HepG2 (cell line): ENCODE measurements around the gene LAP3. TPM values are rescaled to one million over a fixed set of nuclear protein-coding genes. Genes with fewer than 3 reads are reported as not detected.

Experiments used
- ARNTL ChIP-seq: sonication (generic); formaldehyde crosslinking; IDR thresholded peaks from 2 replicates; pipeline ENCODE4 v1.4.0; 2020; ENCODE audit warnings: mild to moderate bottlenecking, missing genetic modification reagents
- HIVEP1 ChIP-seq: sonication (generic); formaldehyde crosslinking; IDR thresholded peaks from 2 replicates; pipeline ENCODE4 v1.4.0; 2020; ENCODE audit warnings: mild to moderate bottlenecking, missing genetic modification reagents
- NR2C2 ChIP-seq: sonication (generic); formaldehyde crosslinking; IDR thresholded peaks from 2 replicates; pipeline ENCODE4 v1.4.0; 2020; ENCODE audit warnings: missing genetic modification reagents, mild to moderate bottlenecking, moderate library complexity, borderline replicate concordance
- ZNF205 ChIP-seq: IDR thresholded peaks from 2 replicates; pipeline ENCODE4 v1.6.1; 2018; ENCODE audit warnings: missing biosample characterization, missing genetic modification reagents
- polyA plus RNA-seq, 8 experiments: library from polyadenylated mRNA; depleted of rRNA in 3 of 8; stranded (reverse) in 7 of 8; unstranded in 1 of 8; fragments of >200 nt; fragmentation: Illumina TruSeq in 4 of 8; extraction: Trizol in 4 of 8; gene quantifications; 2 replicates each; pipeline versions ENCODE4 v1.2.1 to v1.2.3, GENCODE V29; 2011 to 2016; ENCODE audit warnings: low read depth in 4 of 8, missing spikeins in 1 of 8, mixed read lengths in 1 of 8; ENCODE audit not compliant: insufficient read depth in 1 of 8
- total RNA-seq, 5 experiments: library from RNA; depleted of rRNA; stranded (reverse); fragments of >200 nt; fragmentation: Illumina TruSeq; extraction: Trizol; gene quantifications; 2 replicates each; pipeline ENCODE4 v1.2.3, GENCODE V29; 2016; ENCODE audit warnings: low read depth in 1 of 5
- TF ChIP-seq, protein P1 (sequence below), 2 experiments: sonication (generic) in 1 of 2; formaldehyde crosslinking in 1 of 2; IDR thresholded peaks; 2 replicates each; pipeline versions ENCODE4 v1.5.1 to v1.6.1; 2011 to 2020; ENCODE audit warnings: borderline replicate concordance in 1 of 2, low read depth in 1 of 2, low read length in 1 of 2, mild to moderate bottlenecking in 1 of 2, missing genetic modification reagents in 1 of 2, moderate library complexity in 1 of 2
- TF ChIP-seq, protein P2 (sequence below): sonication (generic); formaldehyde crosslinking; IDR thresholded peaks from 2 replicates; pipeline ENCODE4 v1.5.0; 2020; ENCODE audit warnings: mild to moderate bottlenecking, missing genetic modification reagents, borderline replicate concordance
- TF ChIP-seq, protein P3 (sequence below): IDR thresholded peaks from 2 replicates; pipeline ENCODE4 v1.6.1; 2016; ENCODE audit warnings: control low read depth
- TF ChIP-seq, protein P4 (sequence below): sonication (generic); formaldehyde crosslinking; IDR thresholded peaks from 2 replicates; pipeline ENCODE4 v1.4.0; 2020; ENCODE audit warnings: mild to moderate bottlenecking, missing genetic modification reagents
- TF ChIP-seq, protein P5 (sequence below): sonication (generic); formaldehyde crosslinking; IDR thresholded peaks from 2 replicates; pipeline ENCODE4 v1.4.0; 2020; ENCODE audit warnings: missing genetic modification reagents

LAP3 gene
- total and polyA plus RNA-seq, 2 of the 13 experiments (the other 11 are each of a cell fraction or from before 2014, with no cell fraction given) = 106 to 125 TPM

DNA sequence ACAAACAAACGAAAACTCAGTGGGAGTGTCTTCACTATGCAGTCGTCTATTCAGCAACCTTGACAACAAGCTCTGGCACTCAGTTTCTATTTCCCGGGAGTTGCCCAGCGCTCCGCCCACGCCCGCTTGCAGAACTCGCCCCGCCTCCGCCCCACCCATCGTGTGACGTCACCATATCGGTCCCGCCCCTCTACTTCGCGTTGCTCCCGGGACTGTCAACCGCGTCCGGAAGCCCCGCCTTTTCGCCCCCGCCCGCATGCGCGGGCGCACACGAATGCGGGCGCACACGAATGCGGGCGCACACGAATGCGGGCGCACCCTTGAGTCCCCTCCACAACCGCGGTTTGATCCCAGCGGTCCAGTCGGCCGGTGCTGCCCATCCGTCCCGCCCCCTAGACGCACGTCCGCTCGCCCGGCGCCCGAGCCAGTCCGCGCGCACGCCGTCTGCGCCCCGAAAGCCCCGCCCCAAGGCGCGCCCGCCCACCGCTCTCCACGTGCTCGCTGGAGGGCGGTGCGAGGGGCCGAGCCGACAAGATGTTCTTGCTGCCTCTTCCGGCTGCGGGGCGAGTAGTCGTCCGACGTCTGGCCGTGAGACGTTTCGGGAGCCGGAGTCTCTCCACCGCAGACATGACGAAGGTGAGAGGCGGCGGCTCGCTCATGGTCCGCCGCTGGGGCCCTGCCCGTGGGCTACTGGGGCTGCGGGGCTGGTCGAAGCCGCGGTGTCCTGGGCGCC, at the start of gene LAP3 (continued):
- TF ChIP-seq, protein P1, sequence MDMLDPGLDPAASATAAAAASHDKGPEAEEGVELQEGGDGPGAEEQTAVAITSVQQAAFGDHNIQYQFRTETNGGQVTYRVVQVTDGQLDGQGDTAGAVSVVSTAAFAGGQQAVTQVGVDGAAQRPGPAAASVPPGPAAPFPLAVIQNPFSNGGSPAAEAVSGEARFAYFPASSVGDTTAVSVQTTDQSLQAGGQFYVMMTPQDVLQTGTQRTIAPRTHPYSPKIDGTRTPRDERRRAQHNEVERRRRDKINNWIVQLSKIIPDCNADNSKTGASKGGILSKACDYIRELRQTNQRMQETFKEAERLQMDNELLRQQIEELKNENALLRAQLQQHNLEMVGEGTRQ (IDR thresholded peaks at IDR 0.05; ENCODE audit: low read depth, low read length) = peak; percentile 45; the same call in 1 of the 2 replicates
- TF ChIP-seq, protein P1 (CRISPR knock-in tag; IDR thresholded peaks at IDR 0.05; ENCODE audit: borderline replicate concordance) = no peak
- TF ChIP-seq ZNF205 (CRISPR knock-in tag) = 0 out of 2 replicates have a peak, but pooled peaks have one; percentile 71
- peak; percentile 56; the same call in 1 of the 2 replicates for TF ChIP-seq HIVEP1 (CRISPR knock-in tag)
- TF ChIP-seq, protein P2, sequence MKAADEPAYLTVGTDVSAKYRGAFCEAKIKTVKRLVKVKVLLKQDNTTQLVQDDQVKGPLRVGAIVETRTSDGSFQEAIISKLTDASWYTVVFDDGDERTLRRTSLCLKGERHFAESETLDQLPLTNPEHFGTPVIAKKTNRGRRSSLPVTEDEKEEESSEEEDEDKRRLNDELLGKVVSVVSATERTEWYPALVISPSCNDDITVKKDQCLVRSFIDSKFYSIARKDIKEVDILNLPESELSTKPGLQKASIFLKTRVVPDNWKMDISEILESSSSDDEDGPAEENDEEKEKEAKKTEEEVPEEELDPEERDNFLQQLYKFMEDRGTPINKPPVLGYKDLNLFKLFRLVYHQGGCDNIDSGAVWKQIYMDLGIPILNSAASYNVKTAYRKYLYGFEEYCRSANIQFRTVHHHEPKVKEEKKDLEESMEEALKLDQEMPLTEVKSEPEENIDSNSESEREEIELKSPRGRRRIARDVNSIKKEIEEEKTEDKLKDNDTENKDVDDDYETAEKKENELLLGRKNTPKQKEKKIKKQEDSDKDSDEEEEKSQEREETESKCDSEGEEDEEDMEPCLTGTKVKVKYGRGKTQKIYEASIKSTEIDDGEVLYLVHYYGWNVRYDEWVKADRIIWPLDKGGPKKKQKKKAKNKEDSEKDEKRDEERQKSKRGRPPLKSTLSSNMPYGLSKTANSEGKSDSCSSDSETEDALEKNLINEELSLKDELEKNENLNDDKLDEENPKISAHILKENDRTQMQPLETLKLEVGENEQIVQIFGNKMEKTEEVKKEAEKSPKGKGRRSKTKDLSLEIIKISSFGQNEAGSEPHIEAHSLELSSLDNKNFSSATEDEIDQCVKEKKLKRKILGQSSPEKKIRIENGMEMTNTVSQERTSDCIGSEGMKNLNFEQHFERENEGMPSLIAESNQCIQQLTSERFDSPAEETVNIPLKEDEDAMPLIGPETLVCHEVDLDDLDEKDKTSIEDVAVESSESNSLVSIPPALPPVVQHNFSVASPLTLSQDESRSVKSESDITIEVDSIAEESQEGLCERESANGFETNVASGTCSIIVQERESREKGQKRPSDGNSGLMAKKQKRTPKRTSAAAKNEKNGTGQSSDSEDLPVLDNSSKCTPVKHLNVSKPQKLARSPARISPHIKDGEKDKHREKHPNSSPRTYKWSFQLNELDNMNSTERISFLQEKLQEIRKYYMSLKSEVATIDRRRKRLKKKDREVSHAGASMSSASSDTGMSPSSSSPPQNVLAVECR (CRISPR knock-in tag) = peak; percentile 96
- TF ChIP-seq, protein P3, sequence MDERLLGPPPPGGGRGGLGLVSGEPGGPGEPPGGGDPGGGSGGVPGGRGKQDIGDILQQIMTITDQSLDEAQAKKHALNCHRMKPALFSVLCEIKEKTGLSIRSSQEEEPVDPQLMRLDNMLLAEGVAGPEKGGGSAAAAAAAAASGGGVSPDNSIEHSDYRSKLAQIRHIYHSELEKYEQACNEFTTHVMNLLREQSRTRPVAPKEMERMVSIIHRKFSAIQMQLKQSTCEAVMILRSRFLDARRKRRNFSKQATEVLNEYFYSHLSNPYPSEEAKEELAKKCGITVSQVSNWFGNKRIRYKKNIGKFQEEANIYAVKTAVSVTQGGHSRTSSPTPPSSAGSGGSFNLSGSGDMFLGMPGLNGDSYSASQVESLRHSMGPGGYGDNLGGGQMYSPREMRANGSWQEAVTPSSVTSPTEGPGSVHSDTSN (CRISPR knock-in tag) = no peak
- TF ChIP-seq ARNTL (CRISPR knock-in tag) = peak; percentile 93
- TF ChIP-seq, protein P4, sequence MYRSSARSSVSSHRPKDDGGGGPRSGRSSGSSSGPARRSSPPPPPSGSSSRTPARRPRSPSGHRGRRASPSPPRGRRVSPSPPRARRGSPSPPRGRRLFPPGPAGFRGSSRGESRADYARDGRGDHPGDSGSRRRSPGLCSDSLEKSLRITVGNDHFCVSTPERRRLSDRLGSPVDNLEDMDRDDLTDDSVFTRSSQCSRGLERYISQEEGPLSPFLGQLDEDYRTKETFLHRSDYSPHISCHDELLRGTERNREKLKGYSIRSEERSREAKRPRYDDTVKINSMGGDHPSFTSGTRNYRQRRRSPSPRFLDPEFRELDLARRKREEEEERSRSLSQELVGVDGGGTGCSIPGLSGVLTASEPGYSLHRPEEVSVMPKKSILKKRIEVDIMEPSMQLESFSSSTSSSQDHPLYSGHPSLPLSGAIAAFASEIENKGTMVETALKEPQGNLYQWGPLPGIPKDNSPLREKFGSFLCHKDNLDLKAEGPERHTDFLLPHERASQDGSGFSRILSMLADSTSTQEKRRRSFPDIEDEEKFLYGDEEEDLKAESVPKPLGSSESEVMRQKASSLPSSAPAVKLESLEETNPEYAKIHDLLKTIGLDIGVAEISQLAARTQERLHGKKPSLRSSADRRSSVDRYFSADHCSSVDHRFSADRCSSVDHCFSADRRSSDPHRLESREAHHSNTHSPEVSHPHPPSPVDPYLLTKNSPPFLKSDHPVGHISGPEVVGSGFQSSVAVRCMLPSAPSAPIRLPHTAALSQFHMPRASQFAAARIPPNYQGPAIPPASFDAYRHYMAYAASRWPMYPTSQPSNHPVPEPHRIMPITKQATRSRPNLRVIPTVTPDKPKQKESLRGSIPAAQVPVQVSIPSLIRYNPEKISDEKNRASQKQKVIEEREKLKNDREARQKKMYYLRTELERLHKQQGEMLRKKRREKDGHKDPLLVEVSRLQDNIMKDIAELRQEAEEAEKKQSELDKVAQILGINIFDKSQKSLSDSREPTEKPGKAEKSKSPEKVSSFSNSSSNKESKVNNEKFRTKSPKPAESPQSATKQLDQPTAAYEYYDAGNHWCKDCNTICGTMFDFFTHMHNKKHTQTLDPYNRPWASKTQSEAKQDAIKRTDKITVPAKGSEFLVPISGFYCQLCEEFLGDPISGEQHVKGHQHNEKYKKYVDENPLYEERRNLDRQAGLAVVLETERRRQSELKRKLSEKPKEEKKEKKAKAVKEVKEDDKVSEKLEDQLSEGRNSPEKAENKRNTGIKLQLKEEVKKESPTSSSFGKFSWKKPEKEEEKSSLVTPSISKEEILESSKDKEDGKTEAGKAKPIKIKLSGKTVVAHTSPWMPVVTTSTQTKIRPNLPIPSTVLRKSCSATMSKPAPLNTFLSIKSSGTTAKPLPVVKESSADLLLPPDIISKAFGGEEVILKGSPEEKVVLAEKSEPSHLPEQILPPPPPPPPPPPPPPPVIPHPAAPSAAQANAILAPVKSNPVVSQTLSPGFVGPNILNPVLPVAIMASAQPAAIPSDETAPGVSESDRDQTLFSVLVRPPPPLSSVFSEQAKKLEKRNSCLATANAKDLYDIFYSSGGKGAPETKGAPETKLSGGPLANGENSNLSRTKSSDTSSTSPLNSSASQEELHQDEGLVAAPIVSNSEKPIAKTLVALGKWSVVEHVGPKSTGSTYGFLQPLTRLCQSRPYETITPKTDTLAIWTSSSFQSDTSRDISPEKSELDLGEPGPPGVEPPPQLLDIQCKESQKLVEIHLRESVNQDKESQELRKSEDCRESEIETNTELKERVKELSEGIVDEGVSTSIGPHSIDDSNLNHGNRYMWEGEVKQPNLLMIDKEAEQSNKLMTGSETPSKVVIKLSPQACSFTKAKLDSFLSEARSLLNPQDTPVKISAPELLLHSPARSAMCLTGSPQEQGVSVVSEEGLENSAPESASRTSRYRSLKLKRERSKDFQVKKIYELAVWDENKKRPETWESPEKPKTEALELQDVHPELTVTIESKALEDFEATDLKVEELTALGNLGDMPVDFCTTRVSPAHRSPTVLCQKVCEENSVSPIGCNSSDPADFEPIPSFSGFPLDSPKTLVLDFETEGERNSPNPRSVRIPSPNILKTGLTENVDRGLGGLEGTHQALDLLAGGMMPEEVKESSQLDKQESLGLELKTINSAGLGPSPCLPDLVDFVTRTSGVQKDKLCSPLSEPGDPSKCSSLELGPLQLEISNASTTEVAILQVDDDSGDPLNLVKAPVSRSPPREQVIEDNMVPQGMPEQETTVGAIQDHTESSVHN (CRISPR knock-in tag) = no peak
- peak; percentile 59; the same call in 1 of the 2 replicates for TF ChIP-seq NR2C2 (CRISPR knock-in tag)
- TF ChIP-seq, protein P5, sequence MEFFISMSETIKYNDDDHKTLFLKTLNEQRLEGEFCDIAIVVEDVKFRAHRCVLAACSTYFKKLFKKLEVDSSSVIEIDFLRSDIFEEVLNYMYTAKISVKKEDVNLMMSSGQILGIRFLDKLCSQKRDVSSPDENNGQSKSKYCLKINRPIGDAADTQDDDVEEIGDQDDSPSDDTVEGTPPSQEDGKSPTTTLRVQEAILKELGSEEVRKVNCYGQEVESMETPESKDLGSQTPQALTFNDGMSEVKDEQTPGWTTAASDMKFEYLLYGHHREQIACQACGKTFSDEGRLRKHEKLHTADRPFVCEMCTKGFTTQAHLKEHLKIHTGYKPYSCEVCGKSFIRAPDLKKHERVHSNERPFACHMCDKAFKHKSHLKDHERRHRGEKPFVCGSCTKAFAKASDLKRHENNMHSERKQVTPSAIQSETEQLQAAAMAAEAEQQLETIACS (CRISPR knock-in tag) = peak; percentile 86; the same call in 1 of the 2 replicates
